Measurements from ENCODE around the gene LRPAP1.

DNA sequence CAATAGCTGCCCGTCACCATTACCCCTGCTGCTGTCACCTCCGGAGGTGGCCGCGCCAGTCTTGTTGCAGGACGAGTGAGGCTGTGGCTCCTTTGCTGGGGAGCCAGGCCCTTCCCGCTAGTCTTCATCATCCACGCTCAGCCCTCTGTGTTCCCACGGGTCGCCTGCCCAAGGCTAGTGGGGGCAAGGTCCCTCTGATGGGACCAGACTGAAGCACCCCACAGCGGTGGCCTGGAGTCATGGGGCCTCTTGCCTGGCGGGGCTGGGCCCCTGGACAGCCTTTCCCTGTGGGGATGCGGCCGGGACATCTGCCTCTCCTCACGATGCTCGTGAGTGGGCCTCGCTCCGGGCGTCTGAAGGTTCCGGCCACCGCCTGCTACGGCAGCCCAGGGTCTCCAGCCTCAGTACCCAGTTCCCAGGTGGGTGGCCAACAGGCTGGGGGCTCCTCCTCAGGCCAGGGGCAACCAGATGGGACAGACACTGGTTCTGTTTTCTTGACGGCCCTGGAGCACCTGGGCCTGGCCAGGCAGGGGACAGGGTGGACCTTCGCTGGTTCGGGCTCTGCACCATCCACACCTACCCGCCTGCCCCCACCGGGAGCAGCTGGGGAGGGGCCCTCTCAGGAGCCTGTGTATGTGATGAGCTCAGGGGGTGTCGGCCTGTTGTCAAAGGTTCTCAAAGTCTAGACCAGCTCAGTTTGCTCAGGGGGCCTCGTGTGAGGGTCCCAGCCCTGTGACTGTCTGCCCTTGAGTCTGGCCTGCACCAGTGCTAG lies 36.8 kb downstream of the LRPAP1 start:
- no peak for TF ChIP-seq POLR2A (IDR thresholded peaks at IDR 0.05)
- TF ChIP-seq, protein P1, sequence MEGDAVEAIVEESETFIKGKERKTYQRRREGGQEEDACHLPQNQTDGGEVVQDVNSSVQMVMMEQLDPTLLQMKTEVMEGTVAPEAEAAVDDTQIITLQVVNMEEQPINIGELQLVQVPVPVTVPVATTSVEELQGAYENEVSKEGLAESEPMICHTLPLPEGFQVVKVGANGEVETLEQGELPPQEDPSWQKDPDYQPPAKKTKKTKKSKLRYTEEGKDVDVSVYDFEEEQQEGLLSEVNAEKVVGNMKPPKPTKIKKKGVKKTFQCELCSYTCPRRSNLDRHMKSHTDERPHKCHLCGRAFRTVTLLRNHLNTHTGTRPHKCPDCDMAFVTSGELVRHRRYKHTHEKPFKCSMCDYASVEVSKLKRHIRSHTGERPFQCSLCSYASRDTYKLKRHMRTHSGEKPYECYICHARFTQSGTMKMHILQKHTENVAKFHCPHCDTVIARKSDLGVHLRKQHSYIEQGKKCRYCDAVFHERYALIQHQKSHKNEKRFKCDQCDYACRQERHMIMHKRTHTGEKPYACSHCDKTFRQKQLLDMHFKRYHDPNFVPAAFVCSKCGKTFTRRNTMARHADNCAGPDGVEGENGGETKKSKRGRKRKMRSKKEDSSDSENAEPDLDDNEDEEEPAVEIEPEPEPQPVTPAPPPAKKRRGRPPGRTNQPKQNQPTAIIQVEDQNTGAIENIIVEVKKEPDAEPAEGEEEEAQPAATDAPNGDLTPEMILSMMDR (IDR thresholded peaks at IDR 0.05): no peak
- no peak for TF ChIP-seq POLR2AphosphoS5 (IDR thresholded peaks at IDR 0.05; ENCODE audit: insufficient read depth in 1 of 2, low read depth in 1 of 2)

Measured in vagina (tissue), 2 donors.